T-helper 9 cell (primary cell): ENCODE measurements around the gene TMED4.

Experiments
- DNase-seq: peaks from one replicate; pipeline ENCODE4 v3.0.0-alpha.2; 2020

TMED4 gene

GRCh38 chr7:44539669-44540506 is 42.1 kb downstream of the TMED4 start:
- DNase-seq: no peak

- no peak for DNase-seq
Measured at GRCh38 chr7:44538798-44539668, 43.0 kb downstream of the TMED4 start.

DNA sequence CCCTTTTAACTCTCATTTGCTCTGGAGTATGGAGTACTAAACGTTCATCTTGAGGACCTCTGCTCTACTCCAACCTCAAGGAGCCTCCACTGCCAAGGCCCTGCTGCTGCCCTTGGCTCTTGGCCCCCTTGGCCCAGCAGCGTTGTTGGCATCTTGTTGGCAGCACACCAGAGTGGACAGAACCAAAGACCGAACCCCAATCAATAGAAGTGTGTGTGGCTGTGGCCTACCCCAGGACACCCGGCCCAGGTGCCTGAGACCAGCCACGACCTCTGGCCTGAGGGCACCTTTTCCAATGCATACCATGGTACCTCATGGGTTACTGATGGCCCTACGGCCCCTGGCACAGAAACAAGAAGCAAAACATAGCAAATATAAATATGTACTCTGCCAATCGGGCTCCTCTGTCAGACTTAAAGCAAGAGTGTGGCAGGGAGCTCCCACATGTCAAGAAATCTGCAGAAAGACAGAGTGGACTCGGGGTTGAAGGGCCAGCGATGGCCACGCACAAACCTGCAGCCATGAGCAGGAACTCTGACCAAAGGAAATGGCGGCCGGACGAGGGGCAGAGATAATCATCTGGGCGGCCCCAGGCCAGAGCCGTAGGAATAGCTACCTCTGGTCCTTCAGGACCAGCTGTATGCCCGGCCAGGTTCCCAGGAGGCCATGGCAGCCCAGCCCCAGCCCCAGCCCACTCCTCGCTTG is 43.8 kb downstream of the TMED4 start:
- DNase-seq: no peak

DNA sequence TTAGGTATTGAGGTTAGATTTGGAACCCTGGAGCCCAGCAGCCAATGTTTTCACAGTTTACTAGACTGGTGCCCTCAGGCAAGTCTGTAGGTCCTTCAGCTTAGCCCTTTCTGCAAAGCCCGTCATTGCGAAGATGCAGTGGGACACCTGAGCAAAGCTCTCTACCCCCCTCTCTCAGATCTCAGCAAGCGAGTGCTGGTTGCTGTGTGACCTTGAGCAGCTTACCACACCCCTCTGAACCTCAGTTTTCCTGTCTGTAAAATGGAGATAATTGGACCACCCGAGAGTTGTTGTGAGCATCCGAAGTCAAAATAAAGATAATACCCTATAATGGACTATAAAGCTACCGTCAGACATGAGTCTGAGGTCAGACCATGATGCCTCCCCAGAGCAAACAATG is 44.6 kb downstream of the TMED4 start:
- DNase-seq: no peak

GRCh38 chr7:44536090-44536489 is 45.9 kb downstream of the TMED4 start:
- DNase-seq: no peak

DNA sequence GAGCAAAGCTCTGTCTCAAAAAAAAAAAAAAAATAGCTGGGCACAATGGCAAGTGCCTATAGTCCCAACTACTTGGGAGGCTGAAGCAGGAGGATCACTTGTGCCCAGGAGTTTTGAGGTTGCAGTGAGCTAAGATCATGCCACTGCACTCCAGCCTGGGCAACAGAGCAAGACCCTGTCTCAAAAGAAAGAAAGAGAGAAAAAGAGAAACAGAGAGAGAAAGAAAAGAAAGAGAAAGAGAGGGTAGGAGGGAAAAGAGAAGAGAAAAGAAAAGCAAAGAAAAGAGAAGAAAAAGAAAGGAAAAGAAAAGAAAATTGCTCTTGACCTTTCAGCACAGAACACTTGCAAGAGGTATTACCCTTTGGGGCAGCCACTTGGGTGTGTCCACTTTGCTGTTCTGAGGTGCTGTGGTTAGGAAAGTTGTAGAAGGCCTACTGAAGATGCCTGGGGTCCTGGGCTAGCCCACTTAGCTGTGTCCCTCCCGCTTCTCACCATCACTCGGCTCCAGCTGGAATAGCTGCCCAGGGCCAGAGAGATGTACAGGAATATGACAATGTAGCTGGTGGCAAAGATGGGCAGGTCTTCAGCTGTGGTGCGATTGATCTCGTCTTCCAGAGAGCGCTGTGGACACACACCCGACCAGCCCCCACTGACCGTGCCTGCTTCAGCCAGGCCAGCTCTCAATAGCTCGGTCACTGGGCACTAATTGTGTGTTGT is 46.5 kb downstream of the TMED4 start:
- no peak for DNase-seq

DNA sequence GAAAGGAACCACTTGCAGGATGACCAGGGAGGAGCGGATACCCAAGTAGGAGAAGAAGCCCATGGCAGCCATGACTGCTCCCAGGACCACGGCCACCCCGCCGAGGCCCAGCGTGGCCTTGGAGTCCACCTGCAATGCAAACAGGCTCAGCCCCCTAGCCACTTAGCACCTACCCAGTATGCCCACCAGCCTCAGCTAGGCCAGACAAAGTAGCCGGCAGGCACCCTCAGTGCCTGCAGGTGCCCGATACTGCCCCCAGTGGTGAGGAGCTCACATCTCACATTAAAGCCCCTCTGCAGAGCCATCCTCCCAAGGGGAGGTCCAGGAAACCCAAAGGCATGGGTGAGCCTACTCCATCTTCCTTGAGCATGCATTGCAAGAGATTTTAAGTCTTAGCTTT is 47.5 kb downstream of the TMED4 start:
- DNase-seq: peak; percentile 26

DNA sequence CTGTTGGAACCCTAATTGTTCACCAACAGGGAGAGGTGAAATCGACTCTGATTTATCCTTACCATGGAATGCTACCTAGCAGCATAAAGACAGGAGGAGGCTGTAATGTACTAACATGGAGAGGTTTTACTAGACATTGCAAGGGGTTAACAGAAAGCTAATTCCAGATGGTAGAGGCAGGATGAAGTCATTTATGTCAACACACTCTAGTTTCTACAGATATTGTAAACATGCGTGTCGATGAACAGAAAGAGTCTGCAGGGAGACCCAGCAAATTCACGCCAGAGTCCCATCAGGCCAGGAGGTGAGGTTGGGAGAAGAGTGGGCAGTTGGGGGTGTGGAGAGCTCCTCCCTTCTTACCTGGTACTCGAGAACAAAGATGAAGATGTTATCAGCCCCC is 47.9 kb downstream of the TMED4 start:
- DNase-seq: no peak

DNA sequence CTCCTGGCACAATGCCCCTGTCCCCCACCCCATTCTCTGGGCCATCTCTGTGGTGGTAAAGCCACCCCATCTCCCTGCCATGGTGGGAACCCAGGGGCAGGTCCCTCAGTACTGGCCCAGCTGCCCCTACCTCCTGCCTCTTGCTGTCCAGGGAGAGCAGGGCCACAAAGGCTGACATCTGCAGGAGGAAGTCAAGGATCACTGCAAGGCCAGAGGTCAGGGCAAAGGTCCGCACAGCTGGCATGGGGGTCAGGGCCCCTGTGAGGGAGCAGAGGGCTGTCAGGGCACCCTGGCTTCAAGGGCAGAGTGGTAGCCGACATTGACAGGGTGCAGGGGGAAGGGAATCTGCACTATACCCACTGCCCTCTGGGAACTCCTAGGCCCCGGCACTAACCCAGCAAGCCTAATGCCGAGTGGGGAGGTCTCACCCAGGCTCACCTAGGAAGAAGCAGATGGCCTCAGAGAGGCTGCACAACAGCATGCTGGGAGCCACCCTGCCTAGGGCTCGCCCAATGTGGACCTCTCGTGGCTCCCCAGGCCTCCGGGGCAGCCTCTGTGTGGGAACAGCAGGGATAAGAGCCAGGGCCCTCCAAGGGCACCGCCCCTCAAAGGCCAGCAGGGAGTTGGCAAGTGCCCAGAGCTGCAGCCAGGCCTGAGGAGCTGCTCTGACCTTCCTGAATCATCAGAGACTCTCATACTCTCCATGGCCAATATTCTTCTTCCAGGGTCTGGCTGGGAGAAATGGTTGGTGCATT is 48.6 kb downstream of the TMED4 start:
- no peak for DNase-seq

DNA sequence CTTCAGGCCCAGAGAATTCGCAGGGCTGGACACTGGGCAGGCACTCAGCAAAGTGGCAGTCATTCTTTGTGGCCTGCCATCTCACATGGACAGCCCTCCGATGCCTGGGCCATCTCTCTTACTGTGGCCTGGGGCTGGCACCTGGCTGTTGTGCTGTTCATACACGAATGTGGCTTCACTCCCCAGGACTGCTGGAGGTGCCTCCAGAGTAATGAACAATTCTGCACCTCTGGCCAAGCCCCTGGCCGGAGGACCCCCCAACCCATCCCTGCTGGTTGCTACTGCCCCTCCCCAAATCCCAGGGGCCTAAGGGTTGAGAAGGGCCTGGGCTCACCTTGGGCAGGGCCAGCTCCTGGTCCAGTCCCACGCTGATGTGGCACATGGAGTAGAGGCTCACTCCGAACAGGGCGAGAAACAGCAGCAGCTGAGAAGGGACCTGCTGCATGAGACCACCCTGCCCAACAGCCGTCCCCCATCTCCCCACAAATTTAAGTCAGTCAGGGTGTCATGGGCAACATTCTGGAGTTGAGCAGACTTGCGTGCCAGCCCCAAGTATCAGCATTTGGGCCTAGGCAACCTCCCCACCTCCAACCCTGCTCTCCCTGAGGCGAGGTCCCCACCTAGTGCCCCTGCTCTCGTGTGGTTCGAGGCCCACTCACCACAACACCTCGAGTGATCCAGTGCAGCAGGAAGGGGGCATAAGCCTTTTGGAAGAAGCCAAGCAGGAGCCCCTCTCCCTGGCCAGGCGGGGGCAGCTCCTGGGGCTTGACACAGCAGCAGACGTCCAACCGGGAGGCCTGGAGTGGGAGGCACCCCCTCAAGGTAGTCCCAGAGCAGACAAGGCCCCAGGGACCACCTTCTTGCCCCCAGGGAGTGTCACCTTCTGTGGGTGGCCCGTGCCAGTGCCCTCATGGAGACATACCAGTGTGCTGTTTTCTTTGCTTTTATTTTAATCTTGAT is 50.3 kb downstream of the TMED4 start:
- no peak for DNase-seq

DNA sequence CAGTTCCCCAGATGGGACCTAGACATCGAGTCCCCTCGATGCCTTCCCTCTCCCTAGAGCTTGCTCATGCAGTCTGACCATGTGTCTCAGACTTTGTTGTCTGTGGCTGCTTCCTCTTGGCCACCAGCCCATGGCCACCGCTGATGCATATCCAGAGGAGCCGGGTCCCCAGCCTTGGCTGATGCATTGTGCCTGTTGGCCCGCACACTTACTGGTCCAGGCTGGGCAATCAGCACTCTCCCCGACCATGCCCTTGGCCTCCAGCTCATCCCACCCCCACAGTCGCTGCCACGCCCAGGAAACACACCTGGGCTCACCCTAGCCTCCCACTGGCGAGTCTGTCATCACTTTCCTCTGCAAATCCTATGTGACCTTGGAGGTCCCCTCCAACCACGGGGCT is 51.0 kb downstream of the TMED4 start:
- no peak for DNase-seq
